ENCODE data around the gene SYT12. TPM values are rescaled to one million over a fixed set of nuclear protein-coding genes. Genes with fewer than 3 reads are reported as not detected.
A peak's percentile ranks its signal among the peaks of the same experiment; 100 is the strongest.

The SYT12 gene
- total and polyA plus RNA-seq, 2 experiments from 2014 or later: 0.75 to 2.8 TPM

DNA sequence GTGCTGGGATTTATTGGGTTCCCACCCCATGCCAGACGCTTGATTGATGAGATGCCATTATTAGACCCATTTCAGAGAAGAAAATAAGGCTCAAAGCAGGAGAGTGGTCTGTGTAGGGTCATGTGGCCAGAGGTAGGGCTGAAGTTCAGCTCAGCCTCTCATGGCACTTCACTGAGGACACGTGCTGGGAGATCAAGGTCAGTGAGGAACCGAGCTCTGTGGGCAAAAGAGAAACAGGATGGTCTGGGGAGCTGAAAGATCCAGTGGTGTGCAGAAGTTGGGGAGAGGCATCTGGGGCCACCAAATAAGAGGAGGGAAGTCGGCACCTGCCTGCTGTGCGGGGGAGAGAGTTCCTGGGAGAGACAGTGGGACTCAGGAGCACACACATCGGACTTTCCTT, 53.3 kb downstream of the SYT12 start:
- no peaks in the 10 kb centered on the region for H3K36me3 ChIP-seq (ENCODE audit: low read depth)
- peaks cover 15% of the 10 kb centered on the region for H3K4me1 ChIP-seq (ENCODE audit: insufficient read depth)
- no peak overlapping the region for H3K27ac ChIP-seq
- H3K4me3 ChIP-seq: no peak overlapping the region
- no peaks in the 10 kb centered on the region for H3K9me3 ChIP-seq (ENCODE audit: low read depth)
- no peaks in the 10 kb centered on the region for H3K79me2 ChIP-seq (ENCODE audit: insufficient read depth)
- H3K9ac ChIP-seq: no peak overlapping the region
- no peak overlapping the region for H2AFZ ChIP-seq
- DNase-seq: no peak
- TF ChIP-seq EZH2phosphoT487 (IDR thresholded peaks at IDR 0.05; ENCODE audit: insufficient read depth, low read depth) (no peak), EZH2 (IDR thresholded peaks at IDR 0.05; ENCODE audit: insufficient read depth, poor library complexity, severe bottlenecking) (no peak)
- H3K9me2 ChIP-seq (ENCODE audit: insufficient read depth): no peaks in the 10 kb centered on the region
- peaks cover 7% of the 10 kb centered on the region for H3F3A ChIP-seq (ENCODE audit: insufficient read depth)
- H3K4me2 ChIP-seq (ENCODE audit: unreplicated experiment): no peak overlapping the region
- no peaks in the 10 kb centered on the region for H4K20me1 ChIP-seq (ENCODE audit: insufficient read depth)
- no peaks in the 10 kb centered on the region for H3K27me3 ChIP-seq (replicated peaks; ENCODE audit: insufficient read depth)
- in situ Hi-C loops (cut with MboI): no loop called here
- 93 to 97% methylated on average over 6 of the region's 6 CpGs for WGBS, 2 experiments (ENCODE audit: low coverage in 1 of 2, low lambda C conversion rate in 2 of 2, missing lambda C conversion rate in 2 of 2)

DNA sequence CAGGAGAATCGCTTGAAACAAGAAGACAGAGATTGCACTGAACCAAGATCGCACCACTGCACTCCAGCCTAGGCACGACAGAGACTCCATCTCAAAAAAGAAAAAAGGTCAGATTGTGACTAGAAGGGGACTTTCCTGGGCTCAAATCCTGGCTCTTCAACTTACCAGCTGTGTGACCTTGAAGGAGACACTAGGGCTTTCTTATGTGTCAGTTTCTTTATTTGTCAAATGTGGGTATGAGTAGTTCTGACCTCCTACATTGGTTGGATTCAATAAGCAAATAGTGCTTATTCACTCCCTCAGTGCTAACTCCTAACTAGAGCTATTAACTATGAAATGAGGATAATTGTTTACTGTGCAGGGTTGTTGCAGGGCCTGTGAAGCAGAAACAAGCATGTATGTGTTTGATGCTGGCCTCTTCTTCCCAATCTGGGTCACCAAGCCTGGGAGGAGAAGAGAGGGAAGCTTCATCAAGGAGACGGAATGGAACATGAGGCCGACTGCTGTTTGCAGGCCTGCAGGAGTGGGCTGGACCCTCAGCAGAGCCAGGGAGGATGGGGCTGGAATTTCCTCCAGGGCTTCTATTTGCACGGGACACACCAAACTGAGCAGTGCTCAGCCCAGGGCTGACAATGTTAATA, 56.3 kb downstream of the SYT12 start:
- peak overlapping the region; percentile 52 for H3K27ac ChIP-seq
- H3F3A ChIP-seq (ENCODE audit: insufficient read depth): peaks cover 7% of the 10 kb centered on the region
- no peak overlapping the region for H2AFZ ChIP-seq
- H4K20me1 ChIP-seq (ENCODE audit: insufficient read depth): no peaks in the 10 kb centered on the region
- no peak overlapping the region for H3K4me2 ChIP-seq (ENCODE audit: unreplicated experiment)
- H3K79me2 ChIP-seq (ENCODE audit: insufficient read depth): no peaks in the 10 kb centered on the region
- no peaks in the 10 kb centered on the region for H3K9me3 ChIP-seq (ENCODE audit: low read depth)
- H3K9me2 ChIP-seq (ENCODE audit: insufficient read depth): no peaks in the 10 kb centered on the region
- WGBS, 2 experiments (ENCODE audit: low coverage in 1 of 2, low lambda C conversion rate in 2 of 2, missing lambda C conversion rate in 2 of 2): 84 to 85% methylated on average over 6 of the region's 6 CpGs
- TF ChIP-seq EZH2phosphoT487 (IDR thresholded peaks at IDR 0.05; ENCODE audit: insufficient read depth, low read depth): no peak
- TF ChIP-seq EZH2 (IDR thresholded peaks at IDR 0.05; ENCODE audit: insufficient read depth, poor library complexity, severe bottlenecking): no peak
- H3K27me3 ChIP-seq (replicated peaks; ENCODE audit: insufficient read depth): no peaks in the 10 kb centered on the region
- no peaks in the 10 kb centered on the region for H3K36me3 ChIP-seq (ENCODE audit: low read depth)
- peaks cover 18% of the 10 kb centered on the region for H3K4me1 ChIP-seq (ENCODE audit: insufficient read depth)
- in situ Hi-C loops (cut with MboI): no loop called here
- no peak overlapping the region for H3K9ac ChIP-seq
- DNase-seq: peak; percentile 21
- H3K4me3 ChIP-seq: no peak overlapping the region

DNA sequence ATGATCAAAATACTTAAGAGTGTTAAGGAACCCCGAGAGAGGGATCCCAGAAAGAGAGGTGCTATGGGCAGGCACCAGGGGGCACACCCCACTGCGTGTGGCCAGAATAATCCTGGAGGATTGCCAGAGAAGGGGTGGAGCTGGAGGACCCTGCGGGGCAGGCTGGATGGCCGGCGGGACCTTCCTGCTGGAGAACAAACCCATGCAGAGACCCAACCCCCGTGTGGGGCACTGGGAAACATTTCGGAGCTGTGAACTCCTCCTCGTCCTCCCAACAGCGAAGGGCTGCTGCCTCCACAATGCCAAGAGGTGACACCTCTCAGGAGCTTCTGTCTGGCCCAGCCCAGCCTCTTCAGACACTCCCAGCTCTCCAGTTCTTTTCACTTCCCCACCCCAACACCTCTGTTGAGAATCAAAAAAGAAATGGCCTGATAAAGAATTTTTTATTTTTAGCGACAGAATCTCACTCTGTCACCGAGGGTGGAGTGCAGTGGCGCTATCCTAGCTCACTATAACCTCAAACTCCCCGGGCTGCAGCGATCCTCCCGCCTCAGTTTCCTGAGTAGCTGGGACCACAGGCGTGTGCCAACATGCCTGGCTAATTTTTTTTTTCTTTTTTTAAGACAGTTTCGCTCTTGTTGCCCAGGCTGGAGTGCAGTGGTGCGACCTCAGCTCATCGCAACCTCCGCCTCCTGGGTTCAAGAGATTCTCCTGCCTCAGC, 59.3 kb downstream of the SYT12 start:
- Histone ChIP-seq H3K9me2 (ENCODE audit: insufficient read depth) (no peaks in the 10 kb centered on the region), H3K4me3 (no peak overlapping the region), H3K27ac (no peak overlapping the region), H2AFZ (peak overlapping the region; percentile 54), H3K9ac (no peak overlapping the region), H3F3A (ENCODE audit: insufficient read depth) (peaks cover 7% of the 10 kb centered on the region), H3K27me3 (replicated peaks; ENCODE audit: insufficient read depth) (no peaks in the 10 kb centered on the region), H3K9me3 (ENCODE audit: low read depth) (no peaks in the 10 kb centered on the region), H3K4me1 (ENCODE audit: insufficient read depth) (peaks cover 18% of the 10 kb centered on the region), H4K20me1 (ENCODE audit: insufficient read depth) (no peaks in the 10 kb centered on the region), H3K36me3 (ENCODE audit: low read depth) (no peaks in the 10 kb centered on the region), H3K4me2 (ENCODE audit: unreplicated experiment) (no peak overlapping the region), H3K79me2 (ENCODE audit: insufficient read depth) (no peaks in the 10 kb centered on the region)
- DNase-seq: peak; percentile 22
- TF ChIP-seq EZH2 (IDR thresholded peaks at IDR 0.05; ENCODE audit: insufficient read depth, poor library complexity, severe bottlenecking) (no peak), EZH2phosphoT487 (IDR thresholded peaks at IDR 0.05; ENCODE audit: insufficient read depth, low read depth) (no peak)
- in situ Hi-C loops (cut with MboI): no loop called here
- 28 to 32% methylated on average over 18 to 20 of the region's 20 CpGs for WGBS, 2 experiments (ENCODE audit: low coverage in 1 of 2, low lambda C conversion rate in 2 of 2, missing lambda C conversion rate in 2 of 2)

DNA sequence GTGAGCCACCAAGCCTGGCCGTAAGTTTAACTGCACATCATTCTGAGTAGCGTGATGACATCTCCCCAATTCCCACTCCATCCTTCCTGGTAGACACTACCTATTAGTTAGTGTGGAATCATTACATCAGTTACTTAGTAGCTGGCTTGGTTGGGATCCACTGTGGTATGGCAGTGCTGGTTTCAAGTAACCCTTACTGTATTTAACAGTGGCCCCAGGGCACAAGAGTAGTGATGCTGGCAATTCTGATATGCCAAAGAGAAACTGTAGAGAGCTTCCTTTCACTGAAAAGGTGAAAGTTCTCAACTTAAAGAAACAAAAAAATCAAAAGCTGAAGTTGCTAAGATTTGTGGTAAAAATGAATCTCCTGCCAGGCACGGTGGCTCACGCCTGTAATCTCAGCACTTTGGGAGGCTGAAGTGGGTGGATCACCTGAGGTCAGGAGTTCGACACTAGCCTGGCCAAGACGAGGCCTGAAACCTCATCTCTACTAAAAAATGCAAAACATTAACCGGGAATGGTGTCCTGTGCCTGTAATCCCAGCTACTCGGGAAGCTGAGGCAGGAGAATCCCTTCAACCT, 60.9 kb downstream of the SYT12 start:
- H2AFZ ChIP-seq: no peak overlapping the region
- H3K9me3 ChIP-seq (ENCODE audit: low read depth): no peaks in the 10 kb centered on the region
- H4K20me1 ChIP-seq (ENCODE audit: insufficient read depth): no peaks in the 10 kb centered on the region
- no peak overlapping the region for H3K4me2 ChIP-seq (ENCODE audit: unreplicated experiment)
- no peak overlapping the region for H3K9ac ChIP-seq
- TF ChIP-seq EZH2phosphoT487 (IDR thresholded peaks at IDR 0.05; ENCODE audit: insufficient read depth, low read depth) (no peak), EZH2 (IDR thresholded peaks at IDR 0.05; ENCODE audit: insufficient read depth, poor library complexity, severe bottlenecking) (no peak)
- no peaks in the 10 kb centered on the region for H3K79me2 ChIP-seq (ENCODE audit: insufficient read depth)
- no peaks in the 10 kb centered on the region for H3K27me3 ChIP-seq (replicated peaks; ENCODE audit: insufficient read depth)
- DNase-seq: no peak
- no peaks in the 10 kb centered on the region for H3K9me2 ChIP-seq (ENCODE audit: insufficient read depth)
- H3F3A ChIP-seq (ENCODE audit: insufficient read depth): peaks cover 6% of the 10 kb centered on the region
- no peaks in the 10 kb centered on the region for H3K36me3 ChIP-seq (ENCODE audit: low read depth)
- H3K4me1 ChIP-seq (ENCODE audit: insufficient read depth): peaks cover 9% of the 10 kb centered on the region
- 94 to 95% methylated on average over 8 of the region's 8 CpGs for WGBS, 2 experiments (ENCODE audit: low coverage in 1 of 2, low lambda C conversion rate in 2 of 2, missing lambda C conversion rate in 2 of 2)
- in situ Hi-C loops (cut with MboI): no loop called here
- H3K27ac ChIP-seq: no peak overlapping the region
- no peak overlapping the region for H3K4me3 ChIP-seq

Measured in GM23248 (cell line).